Muscle of leg (tissue), 11 donors: ENCODE data around the gene EFNA5. TPM values are rescaled to one million over a fixed set of nuclear protein-coding genes. Genes with fewer than 3 reads are reported as not detected.
A peak's percentile ranks its signal among the peaks of the same experiment; 100 is the strongest.

ENCODE experiments used
- DNase-seq: peaks from one replicate; pipeline ENCODE4 v3.0.0; 2013
- H3K27ac ChIP-seq: one replicate; pipeline ENCODE4 v1.5.1; 2013; ENCODE audit warnings: mild to moderate bottlenecking, low read length, control low read depth
- H3K27me3 ChIP-seq: one replicate; pipeline ENCODE4 v1.6.1; 2013; ENCODE audit warnings: low read length; ENCODE audit not compliant: control insufficient read depth, insufficient read depth
- H3K36me3 ChIP-seq: one replicate; pipeline ENCODE4 v1.6.1; 2013; ENCODE audit warnings: low read length; ENCODE audit not compliant: control insufficient read depth, insufficient read depth
- H3K4me1 ChIP-seq: one replicate; pipeline ENCODE4 v1.6.1; 2013; ENCODE audit warnings: low read length; ENCODE audit not compliant: control insufficient read depth, insufficient read depth
- H3K4me3 ChIP-seq: one replicate; pipeline ENCODE4 v1.5.1; 2013; ENCODE audit warnings: low read length, control low read depth
- H3K9me3 ChIP-seq: replicated peaks from 2 replicates; pipeline ENCODE4 v1.6.1; 2013; ENCODE audit warnings: low read depth, low read length; ENCODE audit not compliant: control insufficient read depth
- WGBS: methylation state at CpG from one replicate; pipeline ENCODE4 v1.1.5; 2013; ENCODE audit warnings: missing lambda C conversion rate; ENCODE audit not compliant: insufficient coverage; 5-methylcytosine and 5-hydroxymethylcytosine counted together
- polyA plus RNA-seq, 8 donors: library from polyadenylated mRNA; unstranded; fragments of 120-200 nt; gene quantifications; one replicate each; pipeline versions ENCODE4 v1.2.1 to v1.2.3, GENCODE V29; 2013; ENCODE audit warnings: inconsistent platforms in 1 of 8, low replicate concordance in 1 of 8; ENCODE audit not compliant: insufficient read length in 8 of 8, insufficient read depth in 1 of 8
- total RNA-seq: library from RNA; stranded (reverse); fragments of 120-200 nt; gene quantifications from one replicate; pipeline ENCODE4 v1.2.4, GENCODE V29; 2013

The EFNA5 gene
- total and polyA plus RNA-seq, 9 donors = 2.2 to 11.4 (median 4.0) TPM

DNA sequence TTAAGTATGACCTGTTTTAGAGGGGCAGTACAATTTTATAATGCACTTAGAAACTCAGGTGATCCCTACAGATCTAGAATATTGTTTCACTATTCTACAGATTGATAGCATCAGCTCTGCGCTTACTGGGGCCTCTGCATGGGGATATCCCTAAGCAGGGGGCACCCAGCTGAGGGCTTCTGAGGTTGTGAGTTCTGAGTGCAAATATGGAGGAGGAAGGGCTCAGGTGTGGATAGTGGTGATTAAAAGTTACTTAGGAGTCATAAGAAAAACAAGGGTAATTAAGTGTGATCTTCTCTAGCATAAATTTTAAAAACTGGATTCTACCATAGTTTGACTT is 274.4 kb downstream of the EFNA5 start:
- WGBS = no CpG with 5 or more reads among the region's 1 CpG
- Histone ChIP-seq H3K27ac (no peak overlapping the region), H3K27me3 (no peaks in the 10 kb centered on the region), H3K9me3 (no peaks in the 10 kb centered on the region), H3K36me3 (no peaks in the 10 kb centered on the region), H3K4me1 (no peaks in the 10 kb centered on the region), H3K4me3 (no peak overlapping the region)
- no peak for DNase-seq

- Histone ChIP-seq H3K4me3 (no peak overlapping the region), H3K27me3 (no peaks in the 10 kb centered on the region), H3K9me3 (no peaks in the 10 kb centered on the region), H3K36me3 (no peaks in the 10 kb centered on the region), H3K27ac (no peak overlapping the region), H3K4me1 (no peaks in the 10 kb centered on the region)
- no CpG with 5 or more reads among the region's 5 CpGs for WGBS
- DNase-seq = no peak
Measured at GRCh38 chr5:107395632-107396350, 274.9 kb downstream of the EFNA5 start.

DNA sequence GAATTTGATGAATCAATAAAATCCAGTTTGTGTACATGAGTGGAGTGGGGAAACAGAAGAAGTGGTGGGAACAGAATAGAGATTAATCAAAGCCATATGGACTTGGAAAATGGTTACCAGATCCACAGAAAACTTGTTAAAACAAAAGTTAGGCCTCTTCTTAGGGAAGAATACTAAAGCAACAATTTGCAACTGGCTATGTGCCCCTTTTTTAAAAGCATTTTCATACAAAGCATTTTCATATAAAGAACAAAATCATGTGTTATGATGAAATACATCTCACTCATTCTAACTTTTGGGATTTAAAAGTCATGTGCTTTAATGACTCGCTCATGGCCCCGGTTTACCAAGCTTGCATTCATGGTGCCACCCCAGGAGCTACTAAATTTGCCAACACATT is 276.9 kb downstream of the EFNA5 start:
- Histone ChIP-seq H3K4me3 (no peak overlapping the region), H3K4me1 (peaks cover 4% of the 10 kb centered on the region), H3K27ac (no peak overlapping the region), H3K36me3 (no peaks in the 10 kb centered on the region), H3K9me3 (no peaks in the 10 kb centered on the region), H3K27me3 (no peaks in the 10 kb centered on the region)
- DNase-seq = peak; percentile 69
- WGBS = 83% methylated on average over 2 of the region's 2 CpGs

GRCh38 chr5:107391787-107392186 is 278.9 kb downstream of the EFNA5 start:
- WGBS = 80% methylated on average over 2 of the region's 5 CpGs
- no peak for DNase-seq
- no peak overlapping the region for H3K4me3 ChIP-seq
- H3K4me1 ChIP-seq = peaks cover 7% of the 10 kb centered on the region
- no peaks in the 10 kb centered on the region for H3K36me3 ChIP-seq
- no peak overlapping the region for H3K27ac ChIP-seq
- no peaks in the 10 kb centered on the region for H3K27me3 ChIP-seq
- no peaks in the 10 kb centered on the region for H3K9me3 ChIP-seq

DNA sequence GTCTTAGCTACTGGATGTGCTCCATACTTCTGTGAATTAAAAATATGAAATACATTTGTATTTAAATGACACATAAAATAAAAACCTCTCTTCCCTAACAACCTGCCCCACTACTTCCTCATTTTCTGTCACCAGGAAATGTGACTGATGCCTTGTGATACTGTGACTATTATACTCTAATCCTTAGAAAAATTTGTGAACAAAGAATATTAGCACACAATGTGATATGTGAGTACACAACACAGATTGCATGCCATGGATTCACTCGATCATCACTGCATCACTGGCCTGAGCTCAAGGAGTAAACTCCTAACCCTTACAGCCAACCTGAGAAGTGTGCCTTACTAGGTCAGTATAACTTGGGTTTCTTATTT is 281.0 kb downstream of the EFNA5 start:
- no CpG with 5 or more reads among the region's 1 CpG for WGBS
- Histone ChIP-seq H3K27me3 (no peaks in the 10 kb centered on the region), H3K9me3 (no peaks in the 10 kb centered on the region), H3K27ac (no peak overlapping the region), H3K36me3 (no peaks in the 10 kb centered on the region), H3K4me1 (peaks cover 7% of the 10 kb centered on the region), H3K4me3 (no peak overlapping the region)
- peak; percentile 16 for DNase-seq

DNA sequence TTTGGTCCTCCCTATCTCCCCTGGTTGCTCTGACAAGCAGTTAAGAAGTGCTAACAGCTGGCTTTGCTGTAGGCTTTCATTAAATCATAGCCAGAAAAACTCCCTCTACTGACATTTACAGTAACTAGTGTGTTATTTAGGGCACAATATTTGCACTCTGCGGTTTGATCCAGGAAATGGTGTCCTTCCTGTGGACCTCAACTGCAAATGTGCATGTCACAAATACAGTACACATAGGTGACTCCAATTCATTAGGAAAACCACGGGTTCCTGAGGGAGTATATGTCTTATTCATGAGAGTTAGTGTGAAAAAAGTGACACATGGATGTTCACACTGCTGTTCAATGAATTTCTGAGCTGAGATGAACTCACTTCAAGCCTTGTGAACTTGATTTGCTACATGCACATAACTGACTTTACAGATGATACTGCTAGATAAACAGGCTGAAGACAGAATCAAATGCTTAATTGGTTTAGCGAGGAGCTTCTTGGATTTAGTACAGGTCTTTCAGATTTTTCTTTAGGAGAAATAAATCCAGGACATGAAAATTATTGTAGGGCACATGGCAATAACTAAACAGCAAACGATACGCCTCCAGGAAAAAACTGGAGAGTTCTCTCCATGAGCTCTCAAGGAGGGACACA is 281.5 kb downstream of the EFNA5 start:
- Histone ChIP-seq H3K36me3 (no peaks in the 10 kb centered on the region), H3K4me3 (no peak overlapping the region), H3K27me3 (no peaks in the 10 kb centered on the region), H3K4me1 (peaks cover 7% of the 10 kb centered on the region), H3K27ac (peak overlapping the region; percentile 70), H3K9me3 (no peaks in the 10 kb centered on the region)
- WGBS = 60% methylated on average over 1 of the region's 5 CpGs
- DNase-seq = peak; percentile 84

- Histone ChIP-seq H3K27ac (peak overlapping the region; percentile 70), H3K36me3 (no peaks in the 10 kb centered on the region), H3K4me1 (peaks cover 7% of the 10 kb centered on the region), H3K4me3 (no peak overlapping the region), H3K27me3 (no peaks in the 10 kb centered on the region), H3K9me3 (no peaks in the 10 kb centered on the region)
- peak; percentile 65 for DNase-seq
- WGBS = no CpG with 5 or more reads among the region's 8 CpGs
Measured at GRCh38 chr5:107388141-107388861, 282.4 kb downstream of the EFNA5 start.

GRCh38 chr5:107387526-107388140 is 283.1 kb downstream of the EFNA5 start:
- Histone ChIP-seq H3K9me3 (no peaks in the 10 kb centered on the region), H3K27ac (peak overlapping the region; percentile 70), H3K36me3 (no peaks in the 10 kb centered on the region), H3K4me3 (no peak overlapping the region), H3K4me1 (peaks cover 7% of the 10 kb centered on the region), H3K27me3 (no peaks in the 10 kb centered on the region)
- no peak for DNase-seq
- WGBS = no CpG with 5 or more reads among the region's 6 CpGs

- Histone ChIP-seq H3K27ac (no peak overlapping the region), H3K36me3 (no peaks in the 10 kb centered on the region), H3K4me3 (no peak overlapping the region), H3K27me3 (no peaks in the 10 kb centered on the region), H3K4me1 (peaks cover 9% of the 10 kb centered on the region), H3K9me3 (no peaks in the 10 kb centered on the region)
- DNase-seq = no peak
- 20% methylated on average over 1 of the region's 2 CpGs for WGBS
Measured at GRCh38 chr5:107385708-107386107, 285.0 kb downstream of the EFNA5 start.

DNA sequence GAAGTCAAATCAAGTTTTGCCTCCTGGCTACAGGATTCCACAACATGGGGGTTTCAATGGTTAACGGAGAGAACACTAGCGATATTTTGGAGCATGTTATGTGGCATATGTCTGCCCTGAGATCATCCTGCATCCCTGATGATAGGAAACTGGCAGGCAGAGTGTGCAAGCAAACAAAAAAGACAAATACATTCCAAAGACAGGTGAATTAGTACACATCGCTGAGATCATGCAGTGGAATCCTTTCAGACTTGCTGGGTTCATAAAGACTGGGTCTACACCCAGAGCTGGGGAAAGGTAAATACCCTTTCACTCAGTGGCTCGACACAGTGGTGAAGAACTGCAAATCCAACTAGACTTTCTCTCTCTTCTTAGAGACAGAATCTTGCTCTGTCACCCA is 286.5 kb downstream of the EFNA5 start:
- H3K4me1 ChIP-seq = peaks cover 9% of the 10 kb centered on the region
- H3K27ac ChIP-seq = no peak overlapping the region
- DNase-seq = no peak
- no peaks in the 10 kb centered on the region for H3K36me3 ChIP-seq
- H3K9me3 ChIP-seq = no peaks in the 10 kb centered on the region
- WGBS = 100% methylated on average over 1 of the region's 4 CpGs
- no peak overlapping the region for H3K4me3 ChIP-seq
- no peaks in the 10 kb centered on the region for H3K27me3 ChIP-seq
